Measurements from ENCODE around the gene TOX2. TPM values are rescaled to one million over a fixed set of nuclear protein-coding genes. Genes with fewer than 3 reads are reported as not detected.

Gene TOX2
- total and polyA plus RNA-seq, 2 of the 8 experiments (the other 6 are each of a cell fraction or from before 2014, with no cell fraction given), result 1.8 to 3.4 TPM

- H3K4me1 ChIP-seq (replicated peaks in 1 of 4; ENCODE audit: control insufficient read depth in 3 of 4, insufficient read depth in 4 of 4, low read length in 3 of 4), result peaks cover 0 to 21% (median 6%) of the 10 kb centered on the region in 4 experiments; a peak in 5 of 7 replicates
- H2AK5ac ChIP-seq (ENCODE audit: low read depth, low read length), result no peak overlapping the region
- H3K23me2 ChIP-seq (ENCODE audit: low read depth, low read length), result peaks cover 14% of the 10 kb centered on the region; the same call in 1 of the 2 replicates
- peaks cover 0 to 8% of the 10 kb centered on the region in 2 experiments for H4K20me1 ChIP-seq (replicated peaks in 1 of 2; ENCODE audit: control insufficient read depth in 1 of 2, insufficient read depth in 2 of 2, low read length in 2 of 2)
- no peak overlapping the region for H3K14ac ChIP-seq (ENCODE audit: insufficient read length)
- peaks cover 6 to 26% (median 25%) of the 10 kb centered on the region in 4 experiments for H3K27me3 ChIP-seq (replicated peaks in 1 of 4; ENCODE audit: control insufficient read depth in 3 of 4, extremely low read depth in 1 of 4, insufficient read depth in 3 of 4, low read length in 3 of 4)
- no peak overlapping the region for H2BK120ac ChIP-seq (replicated peaks; ENCODE audit: low read depth, low read length)
- DNase-seq (ENCODE audit: low read depth in 1 of 2, low spot score in 2 of 2) (no peak), FAIRE-seq (no peak)
- no peak overlapping the region for H3K4me2 ChIP-seq (ENCODE audit: insufficient read depth in 1 of 2, low read depth in 2 of 2, low read length in 2 of 2)
- H4K91ac ChIP-seq (replicated peaks; ENCODE audit: insufficient read length, low read length), result no peak overlapping the region
- H2AFZ ChIP-seq (ENCODE audit: low read length), result no peak overlapping the region
- H2BK5ac ChIP-seq (ENCODE audit: low read depth, low read length), result no peak overlapping the region
- H3K79me1 ChIP-seq (ENCODE audit: low read depth, low read length), result no peaks in the 10 kb centered on the region
- no peak overlapping the region for H3K4me3 ChIP-seq (ENCODE audit: extremely low read depth in 1 of 4, insufficient read depth in 2 of 4, low read depth in 3 of 4, low read length in 4 of 4)
- WGBS, 2 experiments (ENCODE audit: extremely low coverage in 1 of 2, insufficient coverage in 1 of 2, insufficient read length in 1 of 2, insufficient replicate concordance in 2 of 2, low coverage in 1 of 2, low lambda C conversion rate in 2 of 2, missing lambda C conversion rate in 1 of 2), result 89% methylated on average over 6 of the region's 6 CpGs; no CpG with 5 or more reads in 1 of the 2 experiments
- no peak overlapping the region for H3K23ac ChIP-seq (ENCODE audit: insufficient read length)
- no peaks in the 10 kb centered on the region for H3K79me2 ChIP-seq (ENCODE audit: control insufficient read depth in 1 of 2, insufficient read depth in 2 of 2, low read length in 2 of 2)
- no peak overlapping the region for H2BK20ac ChIP-seq (ENCODE audit: low read length)
- ChIA-PET CTCF (ENCODE audit: partially characterized antibody) (interaction anchor here (0.7 to 2.7 kb wide), 3 partner anchors 9 to 170 kb away, joined by 3 to 8 read pairs (median 6); no protein-coding TSS in a partner anchor), POLR2A (ENCODE audit: partially characterized antibody) (no interaction called here)
- no peak overlapping the region for H2BK12ac ChIP-seq (ENCODE audit: low read depth, low read length)
- no peak overlapping the region for H4K8ac ChIP-seq (ENCODE audit: extremely low read depth, insufficient read depth, low read length)
- no peak overlapping the region for H3K27ac ChIP-seq (ENCODE audit: low read depth, low read length)
- H3K56ac ChIP-seq (replicated peaks; ENCODE audit: insufficient read length, low read depth, low read length), result no peak overlapping the region
- H4K5ac ChIP-seq (ENCODE audit: insufficient read length, low read depth, low read length), result no peak overlapping the region
- no peak overlapping the region for H3K4ac ChIP-seq (replicated peaks; ENCODE audit: insufficient read length, low read depth, low read length)
- H3K18ac ChIP-seq (ENCODE audit: extremely low read depth, low read length), result no peak overlapping the region
- H2BK15ac ChIP-seq (ENCODE audit: low read length), result no peak overlapping the region
- H3K9me3 ChIP-seq (ENCODE audit: insufficient read depth in 2 of 2, low read depth in 1 of 2, low read length in 1 of 2), result no peaks in the 10 kb centered on the region
- no peak overlapping the region for H3K9ac ChIP-seq (replicated peaks in 1 of 4; ENCODE audit: extremely low read depth in 1 of 4, low read depth in 3 of 4, low read length in 3 of 4)
- H3K36me3 ChIP-seq (ENCODE audit: control insufficient read depth in 2 of 4, insufficient read depth in 4 of 4, low read length in 3 of 4), result no peaks in the 10 kb centered on the region
- TF ChIP-seq ATF2 (IDR thresholded peaks at IDR 0.05; ENCODE audit: low read length), result no peak
- no peak for TF ChIP-seq RNF2 (IDR thresholded peaks at IDR 0.05; ENCODE audit: borderline replicate concordance, low read depth, low read length, missing control alignments, poor library complexity, severe bottlenecking)
- TF ChIP-seq CHD2 (IDR thresholded peaks at IDR 0.05; ENCODE audit: low read length), result no peak
- TF ChIP-seq PHF8 (conservative IDR thresholded peaks at IDR 0.05; ENCODE audit: low read depth, low read length), result no peak
- no peak for TF ChIP-seq YY1 (IDR thresholded peaks at IDR 0.05; ENCODE audit: low read depth, low read length)
- TF ChIP-seq BCL11A (IDR thresholded peaks at IDR 0.05; ENCODE audit: low read depth in 2 of 2, low read length in 2 of 2), result no peak
- TF ChIP-seq ATF3 (IDR thresholded peaks at IDR 0.05; ENCODE audit: insufficient read depth, low read depth, low read length), result no peak
- TF ChIP-seq RBBP5 (IDR thresholded peaks at IDR 0.05; ENCODE audit: borderline replicate concordance, low read depth, low read length), result no peak
- no peak for TF ChIP-seq ASH2L (IDR thresholded peaks at IDR 0.05; ENCODE audit: low read length)
- TF ChIP-seq POU5F1 (IDR thresholded peaks at IDR 0.05; ENCODE audit: low read depth, low read length), result no peak
Measured at GRCh38 chr20:43919686-43920403, 5.2 kb downstream of the TOX2 start.

All from H1 (cell line).